COR-L47 (cell line): ENCODE results near the gene TSHZ3.

Source experiments
- DNase-seq: peaks from one replicate; lab custom pipeline; 2025; lab: John Stamatoyannopoulos, UW

TSHZ3 gene

DNA sequence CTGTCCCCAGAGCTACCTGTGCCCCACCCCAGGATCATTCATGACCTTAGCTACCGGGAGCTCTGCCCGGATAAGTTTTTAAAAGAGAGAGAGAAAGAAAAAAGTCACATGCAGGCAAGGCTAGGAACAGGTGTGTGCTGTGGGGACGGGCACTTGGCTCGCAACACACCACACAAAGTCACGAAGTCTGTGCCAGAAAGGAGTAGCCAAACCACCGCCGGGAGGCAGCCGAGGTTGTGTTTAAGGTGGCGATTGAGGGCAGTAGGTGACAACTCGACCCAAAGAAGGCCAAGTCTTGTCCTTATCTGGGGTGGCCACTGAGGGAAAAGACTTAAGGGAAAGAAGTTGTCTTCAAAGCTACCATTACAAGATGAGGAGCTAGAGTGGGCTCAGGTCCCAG lies 4.6 kb upstream of the TSHZ3 start:
- no peak for DNase-seq

- DNase-seq = no peak
These were observed 3.8 kb upstream of the TSHZ3 start for GRCh38 chr19:31352782-31353651.

- no peak for DNase-seq
These were observed 3.1 kb upstream of the TSHZ3 start for GRCh38 chr19:31352296-31352781.

DNA sequence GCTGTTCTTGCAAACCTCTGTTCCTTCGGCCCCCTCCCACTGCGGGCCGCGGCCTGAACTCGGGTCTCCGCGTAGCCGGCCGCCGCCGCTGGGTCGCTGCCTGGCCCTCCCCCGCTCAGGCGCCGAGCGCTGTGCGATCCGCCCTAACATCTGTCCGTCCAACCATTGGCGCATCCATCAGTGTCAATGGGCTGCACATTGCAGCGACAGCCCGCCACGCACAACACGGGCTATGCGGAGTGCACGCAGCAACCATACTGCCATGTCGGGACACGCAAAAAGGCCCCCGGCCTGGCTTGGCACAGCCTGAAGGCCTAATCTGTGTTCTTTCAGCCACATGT lies 2.6 kb upstream of the TSHZ3 start:
- no peak for DNase-seq

GRCh38 chr19:31351056-31351854 lies 2.0 kb upstream of the TSHZ3 start:
- no peak for DNase-seq

DNA sequence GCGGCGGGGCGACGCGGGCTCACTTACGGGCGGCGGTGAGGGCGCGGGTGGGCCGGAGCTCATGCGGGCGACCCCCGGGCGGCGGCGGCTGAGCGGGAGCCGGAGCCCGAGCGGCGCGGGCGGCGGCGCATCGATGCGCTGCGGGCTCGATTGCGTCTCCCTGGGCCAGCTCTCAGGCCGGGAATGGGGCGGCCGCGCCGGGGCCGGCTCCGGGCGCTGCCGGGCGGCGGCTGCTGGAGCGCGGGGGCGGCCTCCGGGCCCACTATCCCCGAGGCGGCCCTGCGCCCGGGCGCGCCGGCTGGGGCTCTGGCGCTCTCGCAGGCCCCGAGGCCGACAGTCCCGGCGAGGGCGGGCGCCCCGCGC lies 1.4 kb upstream of the TSHZ3 start:
- DNase-seq = no peak

GRCh38 chr19:31350033-31350692 lies 927 bp upstream of the TSHZ3 start:
- DNase-seq = no peak

- no peak for DNase-seq
These were observed 616 bp downstream of the TSHZ3 start for GRCh38 chr19:31348481-31349159.

- DNase-seq = no peak
These were observed 1.3 kb downstream of the TSHZ3 start for GRCh38 chr19:31347828-31348392.

DNA sequence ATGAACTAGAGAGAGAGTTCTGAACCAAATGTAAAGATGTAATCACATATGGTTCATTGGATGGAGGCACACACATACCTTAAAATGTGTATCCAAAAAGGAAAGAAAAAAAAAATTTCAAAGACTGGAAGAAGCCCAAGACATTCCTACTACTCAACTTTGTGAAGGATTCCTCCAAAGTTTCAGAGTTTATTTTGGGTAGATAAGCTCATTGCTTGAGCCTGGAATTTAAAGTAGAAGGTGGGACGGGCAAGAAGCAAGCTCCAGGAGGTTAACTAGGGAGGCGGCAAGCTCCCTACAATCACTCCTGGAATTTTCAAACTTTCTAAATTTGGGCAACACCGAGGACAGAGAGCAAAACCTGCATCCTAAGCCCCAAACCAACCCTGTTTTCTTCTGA lies 1.9 kb downstream of the TSHZ3 start:
- DNase-seq = no peak

DNA sequence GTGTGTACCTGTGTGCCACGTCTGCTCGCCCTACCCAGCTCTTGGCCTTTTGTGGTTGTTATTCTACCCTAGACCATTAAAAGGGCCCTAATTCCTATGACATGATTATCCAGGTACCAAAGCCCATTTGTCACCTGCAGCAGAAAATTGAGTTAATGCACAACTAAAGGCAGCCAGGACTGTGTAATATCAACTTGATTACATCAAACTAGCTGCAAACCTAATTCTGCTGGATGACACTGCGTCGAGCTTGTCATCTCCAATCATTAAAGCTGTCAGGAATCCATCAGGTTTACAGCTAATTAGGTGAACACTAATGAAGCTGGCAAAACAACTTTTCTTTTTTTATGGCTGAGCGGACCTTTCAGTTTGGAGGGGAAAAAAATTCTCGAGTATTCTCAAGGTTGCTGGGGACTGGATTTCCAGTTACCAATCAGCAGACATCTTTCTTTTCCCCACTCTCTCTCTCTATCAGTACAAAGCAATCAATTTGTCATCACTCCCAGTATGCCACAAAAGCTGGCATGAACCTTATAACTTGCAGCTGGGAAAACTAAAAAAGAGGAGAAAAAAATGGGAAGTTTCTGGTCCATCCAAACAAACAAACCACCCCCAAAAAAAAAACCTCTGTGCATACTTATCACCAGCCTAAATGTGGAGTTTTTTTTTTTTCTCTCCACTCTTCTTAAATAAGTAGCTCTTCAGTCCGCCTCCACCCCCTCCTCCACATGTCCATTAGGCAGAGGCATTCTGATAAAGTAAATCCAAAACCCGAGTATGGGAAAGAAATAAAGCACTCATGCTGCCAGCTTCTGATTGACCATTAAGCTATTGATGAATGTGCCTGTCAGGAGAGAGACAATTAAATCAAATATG lies 2.8 kb downstream of the TSHZ3 start:
- no peak for DNase-seq

- no peak for DNase-seq
These were observed 4.8 kb downstream of the TSHZ3 start for GRCh38 chr19:31344403-31344802.

DNA sequence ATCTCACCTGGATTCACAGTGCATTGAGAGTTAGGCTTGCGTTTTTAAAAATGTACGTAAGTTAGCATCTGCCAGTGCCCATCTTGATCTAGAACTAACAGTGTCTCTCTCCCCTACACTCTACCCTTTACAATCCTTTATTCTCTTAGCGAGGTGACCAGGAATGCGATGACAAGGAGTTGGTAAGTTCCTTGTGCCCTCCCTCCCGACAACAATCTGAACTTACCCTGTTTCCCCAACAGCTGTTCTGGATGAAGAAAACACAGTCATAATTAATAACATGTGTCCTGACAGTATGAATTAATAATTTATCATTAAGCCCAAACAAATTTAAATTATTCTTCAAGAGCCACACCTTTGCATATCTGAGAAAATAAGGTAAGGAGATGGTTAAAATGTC lies 6.3 kb downstream of the TSHZ3 start:
- no peak for DNase-seq

DNA sequence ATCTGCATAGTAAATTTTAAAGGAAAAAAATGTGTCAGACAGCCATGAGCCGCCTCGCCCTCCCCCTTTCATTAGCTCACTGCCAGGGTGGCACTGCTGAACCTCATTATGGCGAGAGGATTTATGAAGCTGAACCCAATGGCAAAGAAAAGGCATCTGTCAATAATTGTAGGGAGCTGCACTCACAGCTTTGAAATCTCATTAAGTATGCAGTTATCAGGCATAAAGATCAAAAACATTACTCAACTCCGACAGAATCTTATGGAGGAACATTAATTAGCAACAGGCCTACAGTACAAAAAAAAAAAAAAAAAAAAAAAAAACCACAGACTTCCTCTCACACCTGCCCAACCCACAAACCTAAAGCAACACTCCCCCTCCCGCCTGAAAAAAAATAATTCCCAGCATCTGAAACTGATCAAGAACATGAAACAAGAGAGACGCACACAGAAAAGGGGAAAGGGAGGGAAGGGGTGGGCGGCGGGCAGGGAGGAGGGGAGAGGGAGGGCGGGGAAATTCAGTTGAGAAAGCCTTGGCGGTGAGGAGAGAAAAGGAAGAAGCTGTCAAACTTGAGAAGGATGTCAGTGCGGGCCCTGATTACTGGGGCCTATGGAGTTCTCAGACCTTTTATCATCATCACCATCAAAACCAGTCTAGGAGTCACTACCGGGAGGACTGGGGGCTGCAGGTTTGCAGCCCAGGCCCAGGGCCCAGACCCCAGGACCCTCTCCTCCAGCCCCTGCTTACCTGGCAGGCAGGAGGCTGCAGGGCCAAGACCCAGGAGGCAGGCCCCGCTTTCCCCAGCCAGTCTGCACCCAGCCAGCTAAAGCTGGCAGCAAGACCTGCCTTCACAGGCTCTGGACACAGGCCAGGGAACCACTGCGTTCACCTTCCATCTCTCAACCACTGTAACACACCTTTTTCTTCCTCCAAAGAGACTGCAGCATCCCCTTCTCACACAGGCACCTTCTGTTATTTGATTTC lies 8.9 kb downstream of the TSHZ3 start:
- DNase-seq = no peak

GRCh38 chr19:31339411-31339810 lies 9.8 kb downstream of the TSHZ3 start:
- DNase-seq = no peak

GRCh38 chr19:31338069-31338776 lies 11.0 kb downstream of the TSHZ3 start:
- DNase-seq = no peak

- no peak for DNase-seq
These were observed 12.0 kb downstream of the TSHZ3 start for GRCh38 chr19:31337008-31337914.

- DNase-seq = no peak
These were observed 13.5 kb downstream of the TSHZ3 start for GRCh38 chr19:31335716-31336115.
